NCI-H2227 (cell line): ENCODE measurements around the gene NRF1.
"Not testable (repeated sequence)": the region's sequence is repeated elsewhere in the genome, so short reads cannot be mapped to it uniquely, and the experiment has no call there.

Experiments used
- DNase-seq: peaks from one replicate; lab custom pipeline; 2025; ENCODE audit not compliant: unreplicated experiment; lab: John Stamatoyannopoulos, UW

Gene NRF1

DNA sequence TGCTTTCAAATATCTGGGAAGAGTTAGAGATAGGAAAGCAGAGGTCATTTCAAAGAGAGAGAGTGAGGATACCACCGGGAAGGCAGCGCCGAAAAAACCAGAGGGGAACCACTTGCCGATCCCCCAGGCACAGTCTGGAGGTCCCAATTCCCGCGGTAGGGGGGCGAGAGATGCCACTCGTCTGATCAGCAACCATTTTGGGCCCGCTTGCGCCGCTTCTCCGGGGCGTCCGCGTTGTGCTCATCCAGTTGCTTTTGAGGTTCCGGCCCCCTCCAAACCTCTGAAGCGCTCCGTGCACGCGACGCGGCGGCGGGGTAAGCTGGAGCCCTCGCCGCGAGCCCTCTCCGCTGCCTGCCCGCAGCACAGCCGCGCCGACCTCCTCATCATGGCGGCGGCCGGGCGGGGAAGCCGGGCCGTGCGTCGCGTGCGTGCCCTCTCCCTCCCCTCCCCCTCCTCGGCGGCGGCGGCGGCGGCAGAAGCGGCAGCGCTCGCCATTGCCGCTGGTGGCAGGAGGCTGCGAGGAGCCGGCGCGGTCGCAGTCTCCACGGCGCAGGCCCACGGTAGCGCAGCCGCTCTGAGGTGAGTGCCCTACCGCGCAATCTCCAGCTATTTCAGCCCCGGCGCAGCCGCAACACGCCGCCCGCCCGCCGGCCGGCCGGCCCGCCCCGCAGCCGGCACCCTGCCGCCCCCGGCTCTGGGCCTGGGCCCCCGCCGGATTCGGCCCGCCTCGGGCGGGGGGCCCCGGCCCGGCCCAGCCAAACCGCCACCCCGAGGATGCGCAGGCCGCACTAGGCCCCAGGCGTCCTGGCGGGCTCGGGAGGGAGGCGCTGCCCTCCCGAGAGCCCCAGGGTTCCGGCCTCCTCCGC lies at the start of gene NRF1:
Gene NRF1 (plus strand): TSS at position 475 of the 866 bp plus-strand sequence. CDS start 45,632 bp downstream, outside the sequence.
- DNase-seq = peak; percentile 96

DNA sequence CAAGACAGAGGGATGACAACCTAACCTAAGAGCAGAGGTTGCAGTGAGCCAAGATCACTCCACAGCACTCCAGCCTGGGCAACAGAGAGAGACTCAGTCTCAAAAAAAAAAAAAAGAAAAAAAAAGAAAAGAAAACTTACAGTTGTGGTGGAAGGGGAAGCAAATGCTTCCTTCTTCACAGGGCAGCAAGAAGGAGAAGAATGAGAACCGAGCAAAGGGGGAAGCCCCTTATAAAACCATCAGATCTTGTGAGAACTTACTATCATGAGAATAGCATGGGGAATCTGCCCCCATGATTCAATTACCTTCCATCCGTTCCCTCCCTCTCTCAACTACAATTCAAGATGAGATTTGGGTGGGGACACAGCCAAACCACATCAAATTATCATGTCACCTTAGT lies 45.2 kb upstream of the NRF1 start:
- DNase-seq = not testable (repeated sequence)

DNA sequence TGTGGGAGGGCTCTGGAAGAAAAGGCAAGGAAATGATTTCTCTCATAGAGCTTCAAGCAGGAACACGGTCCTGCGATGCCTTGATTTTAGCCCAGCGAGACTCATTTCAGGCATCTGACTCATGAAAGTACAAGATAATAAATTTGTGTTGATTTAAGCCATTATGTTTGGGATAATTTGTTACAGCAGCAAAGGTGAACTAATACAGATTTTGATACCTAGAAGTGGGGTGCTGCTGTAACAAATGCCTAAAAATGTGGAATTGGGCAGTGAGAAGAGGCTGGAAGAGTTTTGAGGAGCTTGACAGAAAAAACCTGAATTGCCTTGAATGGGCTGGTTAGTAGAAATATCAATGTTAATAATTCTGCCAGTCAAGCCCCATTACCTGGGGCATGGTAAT lies 44.1 kb upstream of the NRF1 start:
- DNase-seq = no peak

DNA sequence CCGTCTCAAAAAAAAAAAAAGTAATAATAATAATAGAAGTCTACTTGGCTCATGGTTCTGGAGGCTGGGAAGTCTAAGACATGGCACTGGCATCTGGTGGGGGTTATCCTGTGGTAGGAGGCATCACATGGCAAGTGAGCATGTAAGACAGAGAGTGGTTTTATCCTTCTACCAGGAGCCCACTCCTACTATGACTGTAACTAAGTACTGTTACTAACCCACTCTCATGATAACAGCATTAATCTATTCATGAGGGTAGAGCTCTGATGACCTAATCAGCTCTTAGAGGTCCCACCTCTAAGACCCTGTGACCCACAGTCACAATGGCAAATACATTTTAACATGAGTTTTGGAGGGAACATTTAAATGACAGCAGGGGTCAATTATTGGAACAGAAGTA lies 43.3 kb upstream of the NRF1 start:
- no peak for DNase-seq

DNA sequence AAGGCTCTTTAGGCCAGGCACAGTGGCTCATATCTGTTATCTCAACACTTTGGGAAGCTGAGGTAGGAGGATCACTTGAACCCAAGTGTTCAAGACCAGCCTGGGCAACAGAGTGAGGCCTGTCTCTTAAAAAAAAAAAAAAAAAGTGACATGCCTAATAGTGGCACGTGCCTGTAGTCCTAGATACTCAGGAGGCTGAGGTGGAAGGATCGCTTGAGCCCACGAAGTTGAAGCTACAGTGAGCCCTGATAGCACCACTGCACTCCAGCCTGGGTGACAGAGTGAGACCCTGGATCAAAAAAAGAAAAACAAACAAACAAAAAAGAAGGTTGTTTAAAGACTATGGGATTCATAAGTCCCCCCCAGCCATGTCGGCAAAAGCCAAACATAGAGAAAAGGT lies 42.2 kb upstream of the NRF1 start:
- no peak for DNase-seq

DNA sequence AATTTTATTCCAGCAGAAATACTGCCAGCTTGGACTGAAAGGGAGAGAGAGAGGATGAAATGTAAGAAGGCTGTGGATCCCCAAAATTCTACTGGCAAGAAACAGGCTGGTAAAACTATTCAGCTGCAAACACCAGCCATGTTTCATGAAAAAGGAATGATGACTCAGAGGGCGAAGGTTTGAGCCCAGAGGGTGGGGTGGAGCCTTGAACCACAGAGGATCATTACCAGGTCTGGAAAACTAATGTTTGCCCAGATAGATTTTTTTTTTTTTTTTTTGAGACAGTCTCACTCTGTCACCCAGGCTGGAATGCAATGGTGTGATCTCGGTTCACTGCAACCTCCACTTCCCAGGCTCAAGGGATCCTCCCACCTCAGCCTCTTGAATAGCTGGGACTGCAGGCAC lies 41.7 kb upstream of the NRF1 start:
- no peak for DNase-seq

DNA sequence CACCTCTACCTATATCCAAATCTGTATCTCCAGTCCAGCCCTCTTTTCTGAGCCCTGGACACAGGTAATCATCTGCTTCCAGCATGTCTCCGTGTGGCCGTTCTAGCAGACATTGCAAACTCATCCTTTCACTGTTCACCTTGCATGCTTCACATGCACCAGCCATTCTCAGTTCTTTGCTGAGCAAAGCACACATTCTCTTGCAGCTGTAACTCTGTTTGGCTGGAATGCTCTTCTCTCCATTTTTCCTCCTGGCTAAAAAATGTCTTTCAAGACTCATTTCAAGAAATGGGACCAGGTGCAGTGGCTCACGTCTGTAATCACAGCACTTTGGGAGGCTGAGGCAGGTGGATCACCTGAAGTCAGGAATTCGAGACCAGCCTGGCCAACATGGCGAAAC lies 40.3 kb upstream of the NRF1 start:
- DNase-seq = no peak

DNA sequence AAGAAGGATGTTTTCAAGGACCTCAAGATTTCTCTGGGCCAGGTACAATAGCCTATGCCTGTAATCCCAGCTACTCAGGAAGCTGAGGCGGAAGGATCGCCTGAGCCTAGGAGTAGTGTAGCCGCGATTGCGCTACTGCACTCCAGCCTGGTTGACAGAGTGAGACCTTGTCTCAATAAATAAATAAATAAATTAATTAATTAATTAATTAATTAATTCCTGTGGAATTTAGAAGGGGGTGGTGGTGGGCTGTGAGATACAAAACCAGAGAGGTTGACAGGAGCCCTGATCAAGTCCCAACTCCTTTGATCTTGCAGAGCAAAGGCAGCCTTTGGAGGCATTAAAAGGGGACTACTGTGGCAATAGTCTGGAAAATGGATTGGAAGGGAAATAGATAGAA lies 39.3 kb upstream of the NRF1 start:
- no peak for DNase-seq

DNA sequence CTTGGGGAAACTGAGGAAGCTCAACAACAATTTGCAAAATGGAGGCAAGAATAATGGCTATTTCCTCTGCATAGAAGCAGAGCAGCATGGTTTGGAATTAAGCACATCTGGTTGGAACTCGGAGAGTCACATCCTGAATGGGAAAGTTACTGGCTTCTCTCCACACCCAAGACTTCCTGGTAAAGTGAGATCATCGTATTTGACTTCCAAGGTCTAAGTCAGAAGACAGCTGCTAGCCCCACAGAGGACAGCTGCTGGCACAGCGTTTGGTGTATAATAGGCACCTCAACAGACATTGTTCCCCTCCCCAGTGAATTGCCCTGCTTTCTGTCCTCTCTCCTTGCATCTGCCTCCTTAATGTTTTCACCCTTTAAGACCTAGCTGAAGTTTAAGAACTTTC lies 37.0 kb upstream of the NRF1 start:
- no peak for DNase-seq

DNA sequence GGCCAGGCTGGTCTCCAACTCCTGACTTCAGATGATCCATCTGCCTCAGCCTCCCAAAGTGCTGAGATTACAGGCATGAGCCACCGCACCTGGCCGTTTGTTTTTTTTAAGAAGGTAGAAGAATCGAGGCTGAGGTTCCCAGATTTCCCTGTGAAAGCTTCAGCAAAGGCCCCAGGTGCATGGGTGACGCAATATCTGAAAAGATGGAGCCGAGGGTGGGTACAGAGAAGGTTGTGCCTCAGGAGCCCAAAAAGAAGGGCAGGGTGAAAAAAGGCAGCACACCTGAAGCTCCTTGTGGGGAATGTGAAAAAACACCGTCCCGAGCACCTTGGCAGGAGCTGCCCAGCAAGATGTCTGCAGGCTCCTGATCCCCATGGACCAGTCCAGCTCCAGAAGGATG lies 35.8 kb upstream of the NRF1 start:
- no peak for DNase-seq

DNA sequence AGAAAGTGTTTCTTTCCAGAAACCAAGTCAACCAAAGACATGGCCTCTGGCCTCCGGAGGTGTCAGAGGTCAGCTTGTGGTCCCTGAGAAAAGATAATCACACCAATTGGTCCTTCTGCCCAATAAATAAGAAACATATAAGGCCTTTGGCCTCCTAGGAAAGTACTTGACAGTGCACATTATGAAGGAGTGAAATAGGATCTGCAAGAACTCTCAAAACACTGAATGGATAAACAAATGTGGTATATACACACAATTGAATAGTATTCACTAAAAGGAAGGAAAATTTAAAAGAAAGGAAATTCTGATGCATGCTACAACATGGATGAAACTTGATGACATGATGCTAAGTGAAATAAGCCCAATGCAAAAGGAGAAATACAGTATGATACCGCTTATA lies 35.4 kb upstream of the NRF1 start:
- DNase-seq = no peak

DNA sequence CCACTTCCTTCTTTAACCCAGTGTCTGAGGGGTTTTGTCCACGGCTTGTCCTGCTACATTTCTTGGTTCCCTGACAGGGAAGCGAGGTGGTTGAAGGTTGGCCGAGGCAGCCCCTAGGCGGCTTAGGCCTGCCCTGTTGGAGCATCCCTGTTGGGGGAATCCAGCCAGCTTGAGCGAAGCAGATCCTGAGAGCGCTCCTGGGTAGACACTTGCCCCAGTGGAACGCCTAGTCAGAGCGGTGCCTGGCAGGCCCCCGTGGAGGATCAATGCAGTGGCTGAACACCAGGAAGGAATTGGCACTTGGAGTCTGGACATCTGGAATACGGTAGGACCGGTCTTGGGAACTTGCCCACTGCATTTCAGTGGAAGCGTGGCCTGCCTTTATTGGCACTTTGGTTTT lies 32.7 kb upstream of the NRF1 start:
- DNase-seq = no peak

DNA sequence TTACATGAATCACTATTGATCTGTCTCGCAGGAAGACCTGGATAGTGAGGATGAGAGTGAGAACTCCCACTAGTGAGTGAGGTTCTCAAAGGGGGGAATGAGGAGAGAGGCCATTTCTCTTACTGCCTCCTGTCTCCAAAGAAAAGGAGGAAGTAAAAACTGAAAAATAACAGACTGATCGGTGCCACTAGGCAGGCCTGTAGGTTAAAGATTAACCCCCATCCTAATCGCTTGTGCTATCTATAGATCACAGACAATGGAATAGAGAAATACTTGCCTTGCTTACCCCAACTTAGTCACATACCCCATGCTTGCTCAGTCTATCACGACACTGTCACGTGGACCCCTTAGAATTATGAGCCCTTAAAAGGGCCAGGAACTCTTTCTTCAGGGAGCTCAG lies 25.3 kb upstream of the NRF1 start:
- DNase-seq = not testable (repeated sequence)

DNA sequence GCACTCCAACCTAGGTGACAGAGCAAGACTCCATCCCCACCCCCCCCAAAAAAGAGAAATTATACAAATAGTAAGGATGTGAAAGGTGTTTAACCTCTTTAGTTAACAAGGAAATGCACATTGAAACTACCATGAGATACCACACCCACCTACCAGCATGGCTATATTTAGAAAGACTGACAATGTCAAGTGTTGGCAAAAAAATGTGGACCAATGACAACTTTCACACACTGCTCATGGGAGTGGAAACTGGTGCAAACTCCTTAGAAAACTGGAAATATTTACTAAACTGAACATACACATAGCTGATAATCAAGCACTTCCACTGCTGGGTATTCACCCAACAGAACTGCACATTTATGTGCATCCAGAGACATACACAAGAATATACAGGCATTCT lies 23.3 kb upstream of the NRF1 start:
- DNase-seq = no peak

DNA sequence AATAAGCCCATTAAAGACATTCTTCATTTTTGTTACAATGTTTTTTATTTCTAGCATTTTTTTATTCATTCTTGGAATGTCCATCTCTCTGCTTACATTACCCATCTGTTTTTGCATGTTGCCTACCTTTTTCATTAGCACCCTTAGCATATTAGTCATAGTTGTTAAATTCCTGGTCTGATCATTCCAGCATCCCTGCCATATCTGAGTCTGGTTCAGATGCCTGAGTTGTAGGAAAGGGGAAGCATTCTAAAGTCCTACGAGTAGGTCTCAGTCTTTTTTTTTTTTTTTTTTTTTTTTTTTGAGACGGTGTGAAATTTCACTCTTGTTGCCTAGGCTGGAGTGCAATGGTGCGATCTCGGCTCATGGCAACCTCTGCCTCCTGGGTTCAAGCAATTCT lies 19.7 kb upstream of the NRF1 start:
- DNase-seq = no peak

DNA sequence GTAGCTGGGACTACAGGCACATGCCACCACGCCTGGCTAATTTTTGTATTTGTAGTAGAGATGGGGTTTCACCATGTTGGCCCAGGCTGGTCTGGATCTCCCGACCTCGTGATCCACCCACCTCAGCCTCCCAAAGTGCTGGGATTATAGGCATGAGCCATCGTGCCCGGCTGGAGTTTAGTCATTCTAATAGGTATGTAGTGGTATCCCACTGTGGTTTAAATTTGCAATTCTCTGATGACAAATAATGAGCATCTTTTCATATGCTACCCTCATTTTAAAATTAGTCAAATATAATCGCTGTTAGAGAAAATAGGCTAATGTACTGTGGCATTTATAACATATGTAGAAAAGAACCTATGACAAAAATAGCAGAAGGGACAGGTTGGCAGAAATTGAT lies 15.1 kb upstream of the NRF1 start:
- DNase-seq = not testable (repeated sequence)

DNA sequence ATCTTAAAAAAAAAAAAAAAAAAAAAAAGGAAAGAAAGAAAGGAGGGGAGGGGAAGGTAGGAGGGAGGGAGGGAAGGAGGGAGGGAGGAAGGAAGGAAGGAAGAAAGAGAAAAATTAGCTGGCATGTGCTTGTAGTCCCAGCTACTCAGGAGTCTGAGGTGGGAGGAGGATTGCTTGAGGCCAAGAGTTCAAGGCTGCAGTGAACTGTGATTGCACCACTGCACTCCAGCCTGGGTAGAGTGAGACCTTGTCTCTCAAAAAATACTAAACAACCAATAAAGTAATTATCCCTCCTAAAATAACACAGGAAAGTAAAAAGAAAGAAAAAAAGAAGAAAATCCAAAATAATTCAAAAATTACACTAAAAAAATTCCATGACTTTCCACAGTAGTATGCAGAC lies 13.8 kb upstream of the NRF1 start:
- no peak for DNase-seq

DNA sequence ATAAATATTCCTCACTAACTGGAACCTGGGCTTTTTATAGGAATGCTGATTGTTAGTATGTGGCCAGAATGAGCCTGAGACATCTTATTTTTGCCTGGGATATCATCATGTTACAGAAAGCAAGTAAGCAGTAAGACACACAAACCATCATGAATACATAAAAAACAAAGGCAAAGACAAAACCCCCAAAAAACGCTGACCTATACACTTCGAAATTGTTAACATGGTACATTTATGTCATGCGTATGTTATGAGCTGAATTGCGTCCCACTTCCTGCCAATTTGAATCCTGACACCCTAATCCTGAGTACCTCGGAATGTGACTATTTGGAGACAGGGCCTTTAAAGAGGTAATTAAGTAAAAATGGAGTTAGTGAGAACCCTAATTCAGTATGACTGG lies 12.3 kb upstream of the NRF1 start:
- DNase-seq = no peak

DNA sequence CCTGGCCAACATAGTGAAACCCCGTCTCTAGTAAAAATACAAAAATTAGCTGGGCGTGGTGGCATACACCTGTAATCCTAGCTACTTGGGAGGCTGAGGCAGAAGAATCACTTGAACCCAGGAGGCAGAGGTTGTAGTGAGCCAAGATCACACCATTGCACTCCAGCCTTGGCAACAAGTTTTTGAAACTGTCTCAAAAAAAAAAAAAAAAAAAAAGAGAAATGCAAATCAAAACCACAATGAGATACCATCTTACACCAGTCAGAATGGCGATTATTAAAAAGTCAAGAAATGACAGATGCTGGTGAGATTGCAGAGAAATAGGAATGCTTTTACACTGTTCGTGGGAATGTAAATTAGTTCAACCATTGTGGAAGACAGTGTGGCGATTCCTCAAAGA lies 7.9 kb upstream of the NRF1 start:
- not testable (repeated sequence) for DNase-seq

DNA sequence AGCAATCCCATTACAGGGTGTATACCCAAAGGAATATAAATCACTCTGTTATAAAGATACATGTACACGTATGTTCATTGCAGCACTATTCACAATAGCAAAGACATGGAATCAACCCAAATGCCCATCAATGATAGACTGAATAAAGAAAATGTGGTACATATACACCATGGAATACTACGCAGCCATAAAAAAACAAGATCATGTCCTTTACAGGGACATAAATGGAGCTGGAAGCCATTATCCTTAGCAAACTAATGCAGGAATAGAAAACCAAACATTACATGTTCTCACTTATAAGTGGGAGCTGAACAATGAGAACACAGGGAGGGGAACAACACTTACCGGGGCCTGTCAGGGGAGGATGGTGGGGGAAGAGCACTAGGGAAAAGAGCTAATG lies 7.5 kb upstream of the NRF1 start:
- DNase-seq = not testable (repeated sequence)

DNA sequence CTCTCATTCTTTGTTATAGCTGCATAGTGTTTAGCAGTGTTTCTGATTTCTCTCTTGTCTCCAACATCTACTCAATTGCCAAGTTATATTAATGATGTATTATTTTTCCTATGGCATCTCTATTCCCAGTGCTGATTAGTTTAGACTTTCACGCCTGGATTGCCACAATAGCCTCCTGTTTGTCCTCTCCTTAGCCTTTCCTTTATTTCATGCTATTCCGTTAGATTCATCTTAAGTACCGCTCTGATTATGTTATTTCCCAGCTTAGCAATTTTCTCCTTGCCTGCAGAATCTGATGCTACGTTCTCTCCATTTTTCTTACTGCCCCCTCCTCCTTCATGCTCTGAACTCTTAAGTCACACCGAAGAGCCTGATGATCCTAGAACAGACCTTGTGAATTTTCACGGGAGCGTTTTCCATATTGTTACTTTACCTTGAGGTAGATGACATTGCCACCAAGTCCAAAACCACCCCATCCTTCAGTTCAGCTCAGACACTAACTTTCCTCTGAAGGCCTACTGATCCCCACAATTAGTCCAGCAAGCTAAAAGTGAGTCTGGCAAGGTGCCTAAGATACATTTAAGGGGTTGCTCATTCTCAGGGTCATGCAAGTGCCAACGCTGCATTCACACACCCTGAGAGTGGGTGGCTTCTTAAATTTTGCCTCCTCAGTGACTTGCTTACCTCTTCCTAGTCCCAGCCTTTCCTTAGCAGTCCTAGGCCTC lies 6.6 kb upstream of the NRF1 start:
- peak; percentile 34 for DNase-seq

DNA sequence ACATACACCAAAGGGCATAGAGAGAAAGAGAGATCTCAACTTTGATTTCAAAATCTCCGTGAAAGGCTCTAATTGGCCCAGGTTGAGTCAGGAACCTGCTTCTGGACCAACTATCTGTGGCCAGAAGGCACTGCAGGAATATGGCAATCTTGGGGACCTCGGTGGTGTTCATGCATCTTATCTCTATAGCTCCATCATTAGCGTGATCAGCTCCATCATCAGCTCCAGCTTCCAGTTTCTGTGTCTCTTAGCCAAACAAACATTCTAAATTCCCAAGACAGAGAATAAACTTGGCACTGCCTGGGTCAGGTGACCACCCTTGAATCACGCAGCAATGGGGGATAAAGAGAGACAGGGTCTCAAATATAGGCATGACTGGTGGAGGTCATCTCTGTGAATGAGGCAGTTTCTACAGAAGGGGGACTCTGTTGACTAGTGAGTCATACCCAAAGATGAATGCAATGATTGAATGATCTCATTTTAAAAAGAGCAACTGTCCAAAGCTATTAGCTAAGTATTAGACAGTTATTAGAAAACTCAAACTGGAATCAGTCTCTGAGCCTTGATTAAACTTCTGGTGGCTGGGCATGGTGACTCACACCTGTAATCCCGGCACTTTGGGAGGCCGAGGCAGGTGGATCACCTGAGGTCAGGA lies 5.4 kb upstream of the NRF1 start:
- no peak for DNase-seq
